Activated CD4-positive, alpha-beta T cell treated with anti-CD3 and anti-CD28 coated beads for 24 hours (primary cell): ENCODE results near the gene XIAP.
"Not testable (repeated sequence)": the region's sequence is repeated elsewhere in the genome, so short reads cannot be mapped to it uniquely, and the experiment has no call there.

ENCODE experiments used
- DNase-seq, 2 donors: peaks; one replicate each; pipeline ENCODE4 v3.0.0-alpha.2; 2020; ENCODE audit warnings: low read depth in 2 of 2

Gene XIAP

GRCh38 chrX:123876177-123876576, 16.3 kb downstream of the XIAP start:
- DNase-seq, result no peak

GRCh38 chrX:123876844-123877243, 17.0 kb downstream of the XIAP start:
- DNase-seq, result no peak

- no peak for DNase-seq
Measured at GRCh38 chrX:123878252-123878721, 18.4 kb downstream of the XIAP start.

GRCh38 chrX:123881330-123881729, 21.5 kb downstream of the XIAP start:
- DNase-seq, result no peak

- no peak for DNase-seq
Measured at GRCh38 chrX:123882391-123882790, 22.5 kb downstream of the XIAP start.

GRCh38 chrX:123884809-123885408, 25.1 kb downstream of the XIAP start:
- DNase-seq, result peak in 1 of 2 donors; percentile 35

- no peak for DNase-seq
Measured at GRCh38 chrX:123899701-123900100, 39.8 kb downstream of the XIAP start.

GRCh38 chrX:123903261-123903660, 43.4 kb downstream of the XIAP start:
- not testable (repeated sequence) for DNase-seq

GRCh38 chrX:123905332-123905731, 45.5 kb downstream of the XIAP start:
- DNase-seq, result no peak

- DNase-seq, result no peak
Measured at GRCh38 chrX:123906557-123907316, 46.9 kb downstream of the XIAP start.

GRCh38 chrX:123909523-123909922, 49.7 kb downstream of the XIAP start:
- DNase-seq, result no peak

GRCh38 chrX:123917069-123917468, 57.2 kb downstream of the XIAP start:
- DNase-seq, result no peak

- no peak for DNase-seq
Measured at GRCh38 chrX:123918106-123918721, 58.4 kb downstream of the XIAP start.

GRCh38 chrX:123920105-123920785, 60.4 kb downstream of the XIAP start:
- DNase-seq, result no peak

GRCh38 chrX:123923211-123923610, 63.4 kb downstream of the XIAP start:
- no peak for DNase-seq

- DNase-seq, result no peak
Measured at GRCh38 chrX:123924186-123924585, 64.3 kb downstream of the XIAP start.

- DNase-seq, result no peak
Measured at GRCh38 chrX:123927845-123928244, 68.0 kb downstream of the XIAP start.

- not testable (repeated sequence) for DNase-seq
Measured at GRCh38 chrX:123932055-123932454, 72.2 kb downstream of the XIAP start.

- DNase-seq, result no peak
Measured at GRCh38 chrX:123943074-123943473, 83.2 kb downstream of the XIAP start.

- no peak for DNase-seq
Measured at GRCh38 chrX:123943488-123943887, 83.6 kb downstream of the XIAP start.

- DNase-seq, result no peak
Measured at GRCh38 chrX:123949846-123950245, 90.0 kb downstream of the XIAP start.
